HUES64 (cell line): ENCODE data around the gene YWHAH.

ENCODE experiments used
- H3K27ac ChIP-seq: 2 replicates; pipeline ENCODE4 v1.7.0; 2013; ENCODE audit warnings: low read depth, low read length, inconsistent platforms
- H3K27me3 ChIP-seq: 2 replicates; pipeline ENCODE4 v1.6.1; 2013; ENCODE audit warnings: mild to moderate bottlenecking, low read length; ENCODE audit not compliant: insufficient read depth
- H3K36me3 ChIP-seq: 2 replicates; pipeline ENCODE4 v1.6.1; 2013; ENCODE audit warnings: mild to moderate bottlenecking, low read length; ENCODE audit not compliant: insufficient read depth
- H3K4me1 ChIP-seq: 2 replicates; pipeline ENCODE4 v1.6.1; 2013; ENCODE audit warnings: mild to moderate bottlenecking, low read length, moderate library complexity; ENCODE audit not compliant: insufficient read depth
- H3K4me3 ChIP-seq: 2 replicates; pipeline ENCODE4 v1.5.1; 2013; ENCODE audit warnings: mild to moderate bottlenecking, low read length, moderate library complexity
- H3K9ac ChIP-seq: 2 replicates; pipeline ENCODE4 v1.6.1; 2013; ENCODE audit warnings: mild to moderate bottlenecking, low read depth, low read length
- H3K9me3 ChIP-seq: 2 replicates; pipeline ENCODE4 v1.6.1; 2013; ENCODE audit warnings: low read depth, low read length; ENCODE audit not compliant: insufficient read depth
- WGBS: fragments of 150-250, 120-280 bp; methylation state at CpG from one replicate; pipeline ENCODE4 v1.1.7; 2013; ENCODE audit warnings: missing lambda C conversion rate; 5-methylcytosine and 5-hydroxymethylcytosine counted together

Gene YWHAH

DNA sequence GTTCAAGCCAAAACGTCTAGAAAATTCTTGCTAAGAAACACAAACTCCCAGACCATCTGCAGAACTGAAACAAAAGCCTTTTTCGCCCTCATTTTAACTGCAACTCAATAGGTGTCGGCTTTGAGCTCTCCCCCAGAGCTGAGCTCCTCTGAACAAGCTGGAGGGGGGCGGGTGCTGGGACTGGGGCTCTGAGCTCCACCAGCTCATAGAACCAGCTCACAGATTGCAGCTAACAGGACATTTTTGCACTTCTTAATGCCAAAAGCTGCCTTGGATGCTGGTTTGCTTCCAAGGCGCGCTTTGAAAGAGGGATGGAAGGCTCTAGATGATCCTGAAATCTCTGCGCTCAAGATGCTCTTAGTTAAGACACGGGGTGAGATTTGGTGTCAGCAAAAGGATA, 6.0 kb upstream of the YWHAH start:
- 79% methylated on average over 8 of the region's 8 CpGs for WGBS
- no peak overlapping the region for H3K4me3 ChIP-seq
- H3K9ac ChIP-seq, result no peak overlapping the region

DNA sequence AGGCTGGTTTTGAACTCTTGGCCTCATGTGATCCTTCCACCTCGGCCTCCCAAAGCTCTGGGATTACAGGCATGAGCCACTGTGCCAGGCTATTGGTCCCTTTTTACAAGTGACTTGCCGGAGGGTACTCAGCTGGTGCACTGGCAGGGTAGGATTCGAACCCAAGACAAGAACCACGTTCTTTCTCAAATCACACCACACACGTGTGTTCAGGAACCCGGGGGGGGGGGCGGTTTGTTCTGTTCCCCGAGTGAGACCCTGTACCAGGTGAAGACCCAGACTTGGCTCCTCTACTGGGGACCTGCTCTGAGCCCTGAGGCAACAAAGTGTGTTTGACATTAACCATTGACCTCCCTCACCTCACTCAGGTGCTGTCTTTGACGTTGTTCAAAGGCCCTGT, 3.8 kb upstream of the YWHAH start:
- Histone ChIP-seq H3K4me3 (no peak overlapping the region), H3K27me3 (no peaks in the 10 kb centered on the region), H3K9ac (no peak overlapping the region), H3K9me3 (no peaks in the 10 kb centered on the region), H3K27ac (no peak overlapping the region), H3K4me1 (peaks cover 8% of the 10 kb centered on the region), H3K36me3 (0 out of 2 replicates have a peak, but pooled peaks cover 2% of the 10 kb centered on the region)
- 92% methylated on average over 9 of the region's 9 CpGs for WGBS

More for the DNA sequence above, 6.0 kb upstream of the YWHAH start:
- no peaks in the 10 kb centered on the region for H3K36me3 ChIP-seq
- H3K27ac ChIP-seq, result no peak overlapping the region
- H3K27me3 ChIP-seq, result no peaks in the 10 kb centered on the region
- no peaks in the 10 kb centered on the region for H3K9me3 ChIP-seq
- H3K4me1 ChIP-seq, result peaks cover 4% of the 10 kb centered on the region

DNA sequence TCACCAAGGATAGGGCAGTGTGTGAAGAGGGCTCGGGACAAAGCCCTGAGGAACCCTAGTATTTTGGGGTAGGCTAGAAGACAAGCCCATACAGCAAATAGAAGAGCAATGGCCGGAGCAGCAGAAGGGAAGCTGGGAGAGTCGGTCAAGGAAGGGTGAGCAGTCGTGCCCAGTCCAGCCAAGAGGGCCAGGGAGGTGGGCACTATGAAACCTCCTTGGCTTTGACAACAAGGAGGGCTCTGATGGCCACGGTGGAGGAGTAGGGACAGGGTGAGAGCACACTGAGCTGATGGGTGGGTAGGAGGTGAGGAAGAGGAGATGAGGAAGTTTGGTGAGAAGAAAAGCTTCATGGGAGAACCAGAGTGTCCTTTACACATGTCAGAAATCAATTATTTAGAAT, 2.2 kb upstream of the YWHAH start:
- Histone ChIP-seq H3K27me3 (no peaks in the 10 kb centered on the region), H3K36me3 (peaks cover 12% of the 10 kb centered on the region), H3K27ac (no peak overlapping the region), H3K4me3 (no peak overlapping the region), H3K9me3 (no peaks in the 10 kb centered on the region), H3K9ac (no peak overlapping the region), H3K4me1 (peaks cover 19% of the 10 kb centered on the region)
- 94% methylated on average over 5 of the region's 5 CpGs for WGBS

GRCh38 chr22:31943206-31943977, 943 bp upstream of the YWHAH start:
- H3K36me3 ChIP-seq, result peaks cover 25% of the 10 kb centered on the region
- no peaks in the 10 kb centered on the region for H3K27me3 ChIP-seq
- H3K9ac ChIP-seq, result peak overlapping the region; percentile 89
- H3K4me1 ChIP-seq, result peaks cover 20% of the 10 kb centered on the region
- no peaks in the 10 kb centered on the region for H3K9me3 ChIP-seq
- 44% methylated on average over 15 of the region's 15 CpGs for WGBS
- peak overlapping the region; percentile 92 for H3K27ac ChIP-seq
- peak overlapping the region; percentile 99 for H3K4me3 ChIP-seq

DNA sequence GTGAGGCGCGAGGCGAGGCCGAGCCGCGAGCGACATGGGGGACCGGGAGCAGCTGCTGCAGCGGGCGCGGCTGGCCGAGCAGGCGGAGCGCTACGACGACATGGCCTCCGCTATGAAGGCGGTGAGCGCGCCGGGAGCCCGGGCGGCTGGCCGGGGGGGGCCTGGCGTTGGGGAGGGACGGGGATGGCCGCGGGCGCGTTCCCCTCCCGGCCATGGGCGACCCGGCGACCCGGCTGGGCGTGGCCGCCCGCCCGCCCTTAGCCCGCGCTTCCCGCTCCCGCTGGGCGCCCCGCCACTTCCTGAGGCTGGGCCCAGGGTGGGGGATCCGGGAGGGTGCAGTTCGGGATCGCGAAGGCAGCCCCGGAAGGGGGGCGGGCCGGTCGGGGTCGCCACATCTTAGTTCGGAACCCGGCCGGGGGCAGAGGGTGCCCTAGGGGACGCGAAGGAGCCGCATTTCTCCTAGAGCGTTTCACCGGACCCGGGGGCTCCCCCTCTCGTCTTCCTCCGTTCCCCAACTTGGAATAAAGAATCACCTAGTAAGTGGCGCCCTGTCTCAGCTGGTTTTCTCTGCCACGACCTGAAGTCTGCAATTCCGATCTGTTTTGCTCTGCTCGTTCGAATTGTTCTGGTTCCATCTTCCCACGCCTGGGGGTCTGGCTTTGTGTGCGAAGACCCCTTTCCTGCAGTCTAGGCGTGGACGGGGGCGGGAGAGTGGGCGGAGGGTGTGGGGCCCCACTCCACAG, 536 bp downstream of the YWHAH start:
- no peaks in the 10 kb centered on the region for H3K27me3 ChIP-seq
- WGBS, result under 1% methylated on average over 76 of the region's 76 CpGs
- H3K4me1 ChIP-seq, result peaks cover 20% of the 10 kb centered on the region
- peak overlapping the region; percentile 99 for H3K4me3 ChIP-seq
- no peaks in the 10 kb centered on the region for H3K9me3 ChIP-seq
- peak overlapping the region; percentile 98 for H3K27ac ChIP-seq
- peak overlapping the region; percentile 98 for H3K9ac ChIP-seq
- peaks cover 40% of the 10 kb centered on the region for H3K36me3 ChIP-seq

DNA sequence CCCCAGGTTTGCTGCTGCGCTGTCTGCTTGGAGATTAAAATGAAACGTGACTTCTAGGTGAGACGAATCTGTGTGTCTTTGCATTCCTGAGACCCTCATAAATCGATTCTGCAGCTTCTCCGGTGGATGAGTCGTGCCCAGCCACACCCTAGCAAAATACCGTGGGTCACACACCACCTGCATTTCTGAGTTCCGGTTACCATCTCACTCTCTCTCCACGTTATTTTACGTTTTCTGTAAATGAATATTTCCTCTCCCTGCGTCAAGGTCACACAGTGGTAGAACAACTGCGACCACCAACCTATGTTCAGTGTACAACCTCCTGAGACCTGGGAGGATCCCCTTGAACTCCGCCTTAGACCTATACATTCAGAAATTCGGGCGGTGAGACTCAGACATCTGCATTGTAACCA, 1.1 kb downstream of the YWHAH start:
- Histone ChIP-seq H3K9me3 (no peaks in the 10 kb centered on the region), H3K36me3 (peaks cover 46% of the 10 kb centered on the region), H3K27me3 (no peaks in the 10 kb centered on the region), H3K9ac (peak overlapping the region; percentile 98), H3K4me1 (peaks cover 20% of the 10 kb centered on the region), H3K27ac (peak overlapping the region; percentile 98), H3K4me3 (peak overlapping the region; percentile 99)
- 2% methylated on average over 15 of the region's 15 CpGs for WGBS

DNA sequence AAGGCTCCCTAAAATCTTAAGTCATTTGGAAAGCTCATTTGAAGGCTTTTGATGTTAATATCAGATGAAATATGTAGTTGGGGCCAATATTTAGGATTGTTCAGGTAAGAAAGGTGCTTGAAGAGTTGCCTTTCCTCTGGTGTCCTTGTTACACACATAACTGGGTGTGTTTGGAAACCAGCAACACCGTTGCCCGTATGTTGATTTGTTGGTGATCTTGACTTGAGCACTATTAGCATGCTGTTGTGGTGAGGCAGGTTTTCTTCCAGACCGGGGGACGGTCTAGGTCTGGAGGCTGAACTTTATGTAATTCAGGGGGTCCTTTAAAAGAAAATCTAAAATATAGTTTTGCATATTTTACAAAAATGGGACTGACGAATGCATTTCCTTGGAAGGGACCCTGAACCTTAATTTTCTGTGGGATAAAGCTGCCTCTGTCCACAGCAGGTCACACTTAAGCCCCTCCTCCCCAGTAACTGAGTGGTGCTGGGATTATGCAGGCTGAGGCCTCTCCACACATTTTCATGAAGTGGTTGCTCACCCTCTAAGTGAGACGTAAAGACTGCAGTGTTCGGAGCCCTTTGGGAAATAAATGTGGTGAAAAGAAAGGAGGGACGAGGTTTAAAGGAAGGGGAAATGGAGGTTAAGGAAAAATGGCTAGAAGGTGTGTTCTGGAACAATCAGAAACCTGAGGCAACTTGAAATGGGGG, 1.8 kb downstream of the YWHAH start:
- WGBS, result 24% methylated on average over 8 of the region's 8 CpGs
- no peaks in the 10 kb centered on the region for H3K9me3 ChIP-seq
- H3K9ac ChIP-seq, result peak overlapping the region; percentile 98
- H3K27ac ChIP-seq, result no peak overlapping the region
- no peaks in the 10 kb centered on the region for H3K27me3 ChIP-seq
- peaks cover 53% of the 10 kb centered on the region for H3K36me3 ChIP-seq
- H3K4me1 ChIP-seq, result peaks cover 20% of the 10 kb centered on the region
- H3K4me3 ChIP-seq, result peak overlapping the region; percentile 99

DNA sequence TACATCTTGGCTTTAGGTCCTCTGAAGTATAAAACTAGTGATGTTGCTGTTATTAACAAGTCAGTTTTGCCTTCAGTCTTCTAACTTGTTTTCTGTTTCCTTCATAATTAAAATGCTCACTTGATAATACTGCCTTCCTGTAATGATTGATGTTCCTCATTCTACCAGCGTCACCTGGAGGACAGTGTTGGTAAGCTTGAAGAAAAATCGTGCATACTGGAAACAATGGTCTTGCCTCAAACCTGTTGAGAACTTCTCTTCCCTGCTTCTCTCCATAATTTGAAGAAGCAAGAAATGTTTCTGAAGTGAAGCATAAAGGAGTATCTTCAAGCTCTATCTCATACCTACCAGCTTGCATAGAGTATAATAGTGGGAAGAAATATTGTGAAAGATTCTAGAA, 3.0 kb downstream of the YWHAH start:
- Histone ChIP-seq H3K27ac (no peak overlapping the region), H3K36me3 (peaks cover 64% of the 10 kb centered on the region), H3K9ac (0 out of 2 replicates have a peak overlapping the region, but pooled peaks have one; percentile 14), H3K27me3 (no peaks in the 10 kb centered on the region), H3K4me1 (peaks cover 27% of the 10 kb centered on the region), H3K9me3 (no peaks in the 10 kb centered on the region), H3K4me3 (peak overlapping the region; percentile 99; the same call in 1 of the 2 replicates)
- WGBS, result 87% methylated on average over 2 of the region's 2 CpGs

GRCh38 chr22:31948002-31948401, 3.7 kb downstream of the YWHAH start:
- H3K36me3 ChIP-seq, result peaks cover 71% of the 10 kb centered on the region
- peaks cover 34% of the 10 kb centered on the region for H3K4me1 ChIP-seq
- 98% methylated on average over 7 of the region's 8 CpGs for WGBS

GRCh38 chr22:31950226-31950625, 5.9 kb downstream of the YWHAH start:
- H3K36me3 ChIP-seq, result peaks cover 89% of the 10 kb centered on the region
- H3K4me3 ChIP-seq, result no peak overlapping the region
- no peak overlapping the region for H3K9ac ChIP-seq
- WGBS, result 82% methylated on average over 4 of the region's 4 CpGs
- peaks cover 35% of the 10 kb centered on the region for H3K4me1 ChIP-seq
- no peak overlapping the region; the same call in 1 of the 2 replicates for H3K27ac ChIP-seq
- H3K9me3 ChIP-seq, result no peaks in the 10 kb centered on the region
- H3K27me3 ChIP-seq, result no peaks in the 10 kb centered on the region

More at GRCh38 chr22:31948002-31948401, 3.7 kb downstream of the YWHAH start:
- H3K9me3 ChIP-seq, result no peaks in the 10 kb centered on the region
- no peak overlapping the region for H3K4me3 ChIP-seq
- no peak overlapping the region for H3K9ac ChIP-seq
- no peaks in the 10 kb centered on the region for H3K27me3 ChIP-seq
- no peak overlapping the region for H3K27ac ChIP-seq
